ENCODE results near the gene MZF1.

Gene MZF1

DNA sequence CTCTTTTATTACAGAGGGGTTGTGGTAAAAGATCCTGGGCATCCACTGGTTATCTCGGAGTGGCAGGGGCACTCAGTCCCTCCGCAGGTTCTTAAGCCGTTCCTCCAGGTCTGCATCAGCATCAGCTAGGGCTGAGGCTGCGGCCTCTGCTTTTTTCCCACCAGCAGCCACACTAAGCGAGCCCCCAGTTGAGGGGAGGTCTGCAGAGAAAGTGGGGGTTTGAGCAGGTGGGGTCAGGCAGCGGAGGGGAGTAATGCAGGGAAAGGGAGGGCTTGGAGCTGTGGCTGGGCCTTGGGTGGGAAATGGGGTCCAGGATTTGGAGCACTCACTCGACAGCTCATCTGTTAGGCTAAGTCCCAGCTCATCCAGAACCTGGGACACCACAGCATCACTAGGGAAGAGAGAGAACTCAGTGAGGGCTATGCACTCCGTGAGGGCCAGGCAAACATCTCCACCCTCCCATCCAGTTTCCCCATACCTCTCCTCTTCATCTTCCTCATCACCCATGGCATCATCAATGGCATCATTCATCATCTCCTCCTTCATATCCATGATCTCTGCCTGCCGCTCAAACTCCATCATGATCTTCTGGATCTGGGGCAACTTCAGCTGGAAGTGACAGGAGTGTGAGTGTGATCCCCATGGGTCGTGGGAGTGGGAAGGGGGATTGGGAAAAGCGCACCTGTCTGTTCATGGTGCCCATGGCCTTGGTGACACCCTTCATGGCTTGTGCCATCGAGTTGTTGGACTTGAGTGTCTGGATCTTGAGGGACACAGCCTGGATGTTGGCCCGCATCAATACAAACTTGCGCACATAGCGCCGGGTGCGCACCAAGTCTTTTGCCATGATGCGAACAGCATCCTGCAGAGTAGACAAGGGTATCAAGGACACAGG, 21.3 kb downstream of the MZF1 start:
- no peaks in the 10 kb centered on the region for H3K27me3 ChIP-seq (replicated peaks)
- TF ChIP-seq, protein P1, sequence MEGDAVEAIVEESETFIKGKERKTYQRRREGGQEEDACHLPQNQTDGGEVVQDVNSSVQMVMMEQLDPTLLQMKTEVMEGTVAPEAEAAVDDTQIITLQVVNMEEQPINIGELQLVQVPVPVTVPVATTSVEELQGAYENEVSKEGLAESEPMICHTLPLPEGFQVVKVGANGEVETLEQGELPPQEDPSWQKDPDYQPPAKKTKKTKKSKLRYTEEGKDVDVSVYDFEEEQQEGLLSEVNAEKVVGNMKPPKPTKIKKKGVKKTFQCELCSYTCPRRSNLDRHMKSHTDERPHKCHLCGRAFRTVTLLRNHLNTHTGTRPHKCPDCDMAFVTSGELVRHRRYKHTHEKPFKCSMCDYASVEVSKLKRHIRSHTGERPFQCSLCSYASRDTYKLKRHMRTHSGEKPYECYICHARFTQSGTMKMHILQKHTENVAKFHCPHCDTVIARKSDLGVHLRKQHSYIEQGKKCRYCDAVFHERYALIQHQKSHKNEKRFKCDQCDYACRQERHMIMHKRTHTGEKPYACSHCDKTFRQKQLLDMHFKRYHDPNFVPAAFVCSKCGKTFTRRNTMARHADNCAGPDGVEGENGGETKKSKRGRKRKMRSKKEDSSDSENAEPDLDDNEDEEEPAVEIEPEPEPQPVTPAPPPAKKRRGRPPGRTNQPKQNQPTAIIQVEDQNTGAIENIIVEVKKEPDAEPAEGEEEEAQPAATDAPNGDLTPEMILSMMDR (IDR thresholded peaks at IDR 0.05; ENCODE audit: low read depth, low read length, missing control alignments), result no peak
- H3K27ac ChIP-seq, result no peak overlapping the region
- no peak for DNase-seq
- no peak overlapping the region for H3K4me3 ChIP-seq (ENCODE audit: low read depth, low read length)
- in situ Hi-C loops (cut with HindIII; ENCODE audit: low pct_ligation_motif_present, low sequenced_read_pairs), result no loop called here
- H3K36me3 ChIP-seq (replicated peaks), result peaks cover 72% of the 10 kb centered on the region

DNA sequence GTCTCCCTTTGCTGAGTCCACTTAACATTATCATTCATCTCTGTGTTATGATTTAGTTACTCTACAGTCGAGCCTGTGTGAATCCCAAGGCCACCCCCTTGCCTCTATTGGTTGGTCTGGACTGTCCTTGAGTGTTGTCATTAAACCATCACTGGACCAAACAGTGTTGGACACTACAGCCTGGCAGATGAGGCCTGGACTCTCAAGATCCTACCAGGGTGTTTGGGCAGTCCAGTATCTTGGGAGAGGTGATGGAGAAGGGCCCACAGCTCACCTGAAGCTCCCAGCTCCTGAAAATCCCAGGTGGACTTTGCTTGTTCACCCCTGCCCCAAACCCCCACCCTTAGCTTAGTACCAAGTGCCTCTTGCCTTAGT, 22.0 kb downstream of the MZF1 start:
- Histone ChIP-seq H3K36me3 (replicated peaks) (peaks cover 64% of the 10 kb centered on the region), H3K27me3 (replicated peaks) (no peaks in the 10 kb centered on the region), H3K4me3 (ENCODE audit: low read depth, low read length) (no peak overlapping the region), H3K27ac (no peak overlapping the region)
- TF ChIP-seq, protein P1 (IDR thresholded peaks at IDR 0.05; ENCODE audit: low read depth, low read length, missing control alignments), result no peak
- no peak for DNase-seq
- in situ Hi-C loops (cut with HindIII; ENCODE audit: low pct_ligation_motif_present, low sequenced_read_pairs), result no loop called here

- Histone ChIP-seq H3K4me3 (ENCODE audit: low read depth, low read length) (no peak overlapping the region), H3K27ac (no peak overlapping the region), H3K36me3 (replicated peaks) (peaks cover 61% of the 10 kb centered on the region), H3K27me3 (replicated peaks) (no peaks in the 10 kb centered on the region)
- TF ChIP-seq, protein P1 (IDR thresholded peaks at IDR 0.05; ENCODE audit: low read depth, low read length, missing control alignments), result no peak
- in situ Hi-C loops (cut with HindIII; ENCODE audit: low pct_ligation_motif_present, low sequenced_read_pairs), result no loop called here
- DNase-seq, result no peak
These were observed 22.6 kb downstream of the MZF1 start for GRCh38 chr19:58550362-58551122.

DNA sequence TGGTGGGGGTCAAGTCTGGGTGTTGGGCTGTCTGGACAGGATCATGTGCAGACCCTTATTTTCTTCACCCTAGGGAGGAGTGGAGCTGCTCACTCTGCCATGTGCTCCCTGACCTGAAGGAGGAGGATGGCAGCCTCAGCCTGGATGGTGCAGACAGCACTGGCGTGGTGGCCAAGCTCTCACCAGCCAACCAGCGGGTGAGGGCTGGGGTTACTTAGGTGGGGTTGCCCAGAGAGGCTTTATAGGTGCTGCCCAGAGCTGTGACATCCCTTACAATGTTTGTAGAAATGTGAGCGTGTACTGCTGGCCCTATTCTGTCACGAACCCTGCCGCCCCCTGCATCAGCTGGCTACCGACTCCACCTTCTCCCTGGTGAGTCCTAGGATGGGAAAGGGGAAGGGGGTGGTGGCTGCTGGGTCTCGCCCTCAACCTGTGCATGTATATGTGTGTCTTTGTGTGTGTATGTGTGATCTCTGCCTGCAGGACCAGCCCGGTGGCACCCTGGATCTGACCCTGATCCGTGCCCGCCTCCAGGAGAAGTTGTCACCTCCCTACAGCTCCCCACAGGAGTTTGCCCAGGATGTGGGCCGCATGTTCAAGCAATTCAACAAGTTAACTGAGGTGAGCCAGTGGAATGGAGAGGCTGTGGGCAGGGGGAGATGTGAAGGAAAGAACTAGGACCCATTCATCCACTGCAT, 23.3 kb downstream of the MZF1 start:
- TF ChIP-seq, protein P1 (IDR thresholded peaks at IDR 0.05; ENCODE audit: low read depth, low read length, missing control alignments), result no peak
- no peak for DNase-seq
- in situ Hi-C loops (cut with HindIII; ENCODE audit: low pct_ligation_motif_present, low sequenced_read_pairs), result no loop called here
- Histone ChIP-seq H3K36me3 (replicated peaks) (peaks cover 58% of the 10 kb centered on the region), H3K4me3 (ENCODE audit: low read depth, low read length) (no peak overlapping the region), H3K27ac (no peak overlapping the region), H3K27me3 (replicated peaks) (no peaks in the 10 kb centered on the region)

- Histone ChIP-seq H3K4me3 (ENCODE audit: low read depth, low read length) (no peak overlapping the region), H3K36me3 (replicated peaks) (peaks cover 58% of the 10 kb centered on the region), H3K27me3 (replicated peaks) (no peaks in the 10 kb centered on the region), H3K27ac (no peak overlapping the region)
- no peak for DNase-seq
- TF ChIP-seq, protein P1 (IDR thresholded peaks at IDR 0.05; ENCODE audit: low read depth, low read length, missing control alignments), result no peak
- in situ Hi-C loops (cut with HindIII; ENCODE audit: low pct_ligation_motif_present, low sequenced_read_pairs), result no loop called here
These were observed 24.1 kb downstream of the MZF1 start for GRCh38 chr19:58548859-58549663.
